ENCODE data around the gene DPYD.

DPYD gene

GRCh38 chr1:97151651-97152050, 769.2 kb downstream of the DPYD start:
- Histone ChIP-seq H3K9me3 (ENCODE audit: control insufficient read depth, insufficient read depth, low read depth, low read length) (no peaks in the 10 kb centered on the region), H3K36me3 (ENCODE audit: control insufficient read depth, insufficient read depth, low read length) (no peaks in the 10 kb centered on the region), H3K4me1 (ENCODE audit: control insufficient read depth, insufficient read depth, low read length) (no peaks in the 10 kb centered on the region), H3K9ac (ENCODE audit: low read length) (no peak overlapping the region), H3K27me3 (ENCODE audit: control insufficient read depth, insufficient read depth, low read length) (no peaks in the 10 kb centered on the region), H3K27ac (ENCODE audit: low read depth, low read length) (no peak overlapping the region), H3K4me3 (ENCODE audit: low read depth, low read length) (no peak overlapping the region)

- Histone ChIP-seq H3K4me1 (ENCODE audit: control insufficient read depth, insufficient read depth, low read length) (no peaks in the 10 kb centered on the region), H3K27me3 (ENCODE audit: control insufficient read depth, insufficient read depth, low read length) (no peaks in the 10 kb centered on the region), H3K27ac (ENCODE audit: low read depth, low read length) (no peak overlapping the region), H3K36me3 (ENCODE audit: control insufficient read depth, insufficient read depth, low read length) (no peaks in the 10 kb centered on the region), H3K9me3 (ENCODE audit: control insufficient read depth, insufficient read depth, low read depth, low read length) (no peaks in the 10 kb centered on the region), H3K9ac (ENCODE audit: low read length) (no peak overlapping the region), H3K4me3 (ENCODE audit: low read depth, low read length) (no peak overlapping the region)
These were observed 775.4 kb downstream of the DPYD start for GRCh38 chr1:97145321-97145956.

- Histone ChIP-seq H3K9me3 (ENCODE audit: control insufficient read depth, insufficient read depth, low read depth, low read length) (no peaks in the 10 kb centered on the region), H3K36me3 (ENCODE audit: control insufficient read depth, insufficient read depth, low read length) (no peaks in the 10 kb centered on the region), H3K27me3 (ENCODE audit: control insufficient read depth, insufficient read depth, low read length) (no peaks in the 10 kb centered on the region), H3K4me3 (ENCODE audit: low read depth, low read length) (no peak overlapping the region), H3K4me1 (ENCODE audit: control insufficient read depth, insufficient read depth, low read length) (no peaks in the 10 kb centered on the region), H3K9ac (ENCODE audit: low read length) (no peak overlapping the region), H3K27ac (ENCODE audit: low read depth, low read length) (no peak overlapping the region)
These were observed 776.3 kb downstream of the DPYD start for GRCh38 chr1:97144527-97144926.

- no peak overlapping the region for H3K4me3 ChIP-seq (ENCODE audit: low read depth, low read length)
- H3K4me1 ChIP-seq (ENCODE audit: control insufficient read depth, insufficient read depth, low read length), result no peaks in the 10 kb centered on the region
- no peaks in the 10 kb centered on the region for H3K9me3 ChIP-seq (ENCODE audit: control insufficient read depth, insufficient read depth, low read depth, low read length)
- H3K9ac ChIP-seq (ENCODE audit: low read length), result no peak overlapping the region
- H3K27ac ChIP-seq (ENCODE audit: low read depth, low read length), result no peak overlapping the region
- H3K36me3 ChIP-seq (ENCODE audit: control insufficient read depth, insufficient read depth, low read length), result no peaks in the 10 kb centered on the region
- no peaks in the 10 kb centered on the region for H3K27me3 ChIP-seq (ENCODE audit: control insufficient read depth, insufficient read depth, low read length)
These were observed 777.5 kb downstream of the DPYD start for GRCh38 chr1:97143236-97143882.

- Histone ChIP-seq H3K4me3 (ENCODE audit: low read depth, low read length) (no peak overlapping the region), H3K27me3 (ENCODE audit: control insufficient read depth, insufficient read depth, low read length) (no peaks in the 10 kb centered on the region), H3K9me3 (ENCODE audit: control insufficient read depth, insufficient read depth, low read depth, low read length) (no peaks in the 10 kb centered on the region), H3K36me3 (ENCODE audit: control insufficient read depth, insufficient read depth, low read length) (no peaks in the 10 kb centered on the region), H3K27ac (ENCODE audit: low read depth, low read length) (no peak overlapping the region), H3K4me1 (ENCODE audit: control insufficient read depth, insufficient read depth, low read length) (peaks cover 5% of the 10 kb centered on the region; the same call in 1 of the 2 replicates), H3K9ac (ENCODE audit: low read length) (no peak overlapping the region)
These were observed 780.2 kb downstream of the DPYD start for GRCh38 chr1:97140611-97141010.

- Histone ChIP-seq H3K27ac (ENCODE audit: low read depth, low read length) (no peak overlapping the region), H3K9me3 (ENCODE audit: control insufficient read depth, insufficient read depth, low read depth, low read length) (no peaks in the 10 kb centered on the region), H3K9ac (ENCODE audit: low read length) (no peak overlapping the region), H3K4me1 (ENCODE audit: control insufficient read depth, insufficient read depth, low read length) (peaks cover 5% of the 10 kb centered on the region; the same call in 1 of the 2 replicates), H3K27me3 (ENCODE audit: control insufficient read depth, insufficient read depth, low read length) (no peaks in the 10 kb centered on the region), H3K36me3 (ENCODE audit: control insufficient read depth, insufficient read depth, low read length) (no peaks in the 10 kb centered on the region), H3K4me3 (ENCODE audit: low read depth, low read length) (no peak overlapping the region)
These were observed 781.3 kb downstream of the DPYD start for GRCh38 chr1:97139512-97139911.

DNA sequence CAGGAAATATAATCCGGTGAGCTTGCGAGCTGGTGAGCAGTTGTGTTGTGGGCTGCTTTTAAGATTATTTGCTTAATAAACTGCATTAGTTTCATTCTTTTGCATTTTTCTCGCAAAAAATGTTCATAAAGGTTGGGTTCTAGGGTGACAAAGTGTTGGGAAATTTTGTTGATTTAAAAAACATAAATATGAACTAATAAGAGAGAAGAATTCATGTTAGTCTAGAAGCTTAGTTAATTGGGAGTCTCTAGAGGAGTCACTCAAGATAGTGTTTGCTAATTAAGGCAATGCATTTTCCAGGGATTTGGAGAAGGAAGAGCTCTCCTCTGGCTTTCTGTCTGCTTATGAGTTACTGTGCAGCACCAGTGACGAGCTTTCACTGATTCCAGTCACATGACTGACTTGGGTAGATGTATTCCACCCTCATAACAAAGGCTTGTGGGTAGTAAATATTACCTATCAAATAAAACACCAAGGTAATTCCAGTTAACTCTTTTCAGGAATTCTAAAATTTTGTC, 782.3 kb downstream of the DPYD start:
- Histone ChIP-seq H3K9me3 (ENCODE audit: control insufficient read depth, insufficient read depth, low read depth, low read length) (no peaks in the 10 kb centered on the region), H3K27ac (ENCODE audit: low read depth, low read length) (no peak overlapping the region), H3K36me3 (ENCODE audit: control insufficient read depth, insufficient read depth, low read length) (no peaks in the 10 kb centered on the region), H3K27me3 (ENCODE audit: control insufficient read depth, insufficient read depth, low read length) (no peaks in the 10 kb centered on the region), H3K4me1 (ENCODE audit: control insufficient read depth, insufficient read depth, low read length) (peaks cover 5% of the 10 kb centered on the region; the same call in 1 of the 2 replicates), H3K4me3 (ENCODE audit: low read depth, low read length) (no peak overlapping the region), H3K9ac (ENCODE audit: low read length) (no peak overlapping the region)

GRCh38 chr1:97137862-97138514, 782.8 kb downstream of the DPYD start:
- no peak overlapping the region for H3K4me3 ChIP-seq (ENCODE audit: low read depth, low read length)
- H3K4me1 ChIP-seq (ENCODE audit: control insufficient read depth, insufficient read depth, low read length), result peaks cover 5% of the 10 kb centered on the region; the same call in 1 of the 2 replicates
- H3K9me3 ChIP-seq (ENCODE audit: control insufficient read depth, insufficient read depth, low read depth, low read length), result no peaks in the 10 kb centered on the region
- H3K36me3 ChIP-seq (ENCODE audit: control insufficient read depth, insufficient read depth, low read length), result no peaks in the 10 kb centered on the region
- no peak overlapping the region for H3K27ac ChIP-seq (ENCODE audit: low read depth, low read length)
- no peak overlapping the region for H3K9ac ChIP-seq (ENCODE audit: low read length)
- H3K27me3 ChIP-seq (ENCODE audit: control insufficient read depth, insufficient read depth, low read length), result no peaks in the 10 kb centered on the region

GRCh38 chr1:97136996-97137395, 783.8 kb downstream of the DPYD start:
- Histone ChIP-seq H3K4me3 (ENCODE audit: low read depth, low read length) (no peak overlapping the region), H3K4me1 (ENCODE audit: control insufficient read depth, insufficient read depth, low read length) (peaks cover 5% of the 10 kb centered on the region; the same call in 1 of the 2 replicates), H3K9ac (ENCODE audit: low read length) (no peak overlapping the region), H3K9me3 (ENCODE audit: control insufficient read depth, insufficient read depth, low read depth, low read length) (no peaks in the 10 kb centered on the region), H3K27ac (ENCODE audit: low read depth, low read length) (no peak overlapping the region), H3K36me3 (ENCODE audit: control insufficient read depth, insufficient read depth, low read length) (no peaks in the 10 kb centered on the region), H3K27me3 (ENCODE audit: control insufficient read depth, insufficient read depth, low read length) (no peaks in the 10 kb centered on the region)

DNA sequence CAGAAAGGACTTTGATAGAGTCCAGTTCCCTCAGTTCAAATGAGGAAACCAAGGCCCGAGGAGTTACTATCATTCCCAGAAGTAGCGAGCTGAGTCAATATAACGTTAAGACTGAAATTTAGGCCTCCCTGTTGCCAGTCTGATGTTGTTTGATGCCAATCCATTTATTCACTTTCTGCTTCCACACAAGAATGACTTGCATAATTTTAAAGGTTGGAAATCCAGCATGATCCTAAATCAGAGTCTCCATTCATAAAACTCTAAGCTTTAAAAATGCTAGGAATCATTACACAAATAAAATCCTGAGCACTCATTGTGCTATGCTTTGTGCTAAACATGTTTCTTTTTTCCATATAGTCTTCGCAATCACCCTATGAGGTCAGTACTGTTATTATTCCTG, 784.9 kb downstream of the DPYD start:
- Histone ChIP-seq H3K36me3 (ENCODE audit: control insufficient read depth, insufficient read depth, low read length) (no peaks in the 10 kb centered on the region), H3K27ac (ENCODE audit: low read depth, low read length) (no peak overlapping the region), H3K9ac (ENCODE audit: low read length) (no peak overlapping the region), H3K27me3 (ENCODE audit: control insufficient read depth, insufficient read depth, low read length) (no peaks in the 10 kb centered on the region), H3K9me3 (ENCODE audit: control insufficient read depth, insufficient read depth, low read depth, low read length) (no peaks in the 10 kb centered on the region), H3K4me1 (ENCODE audit: control insufficient read depth, insufficient read depth, low read length) (peaks cover 5% of the 10 kb centered on the region; the same call in 1 of the 2 replicates), H3K4me3 (ENCODE audit: low read depth, low read length) (no peak overlapping the region)

DNA sequence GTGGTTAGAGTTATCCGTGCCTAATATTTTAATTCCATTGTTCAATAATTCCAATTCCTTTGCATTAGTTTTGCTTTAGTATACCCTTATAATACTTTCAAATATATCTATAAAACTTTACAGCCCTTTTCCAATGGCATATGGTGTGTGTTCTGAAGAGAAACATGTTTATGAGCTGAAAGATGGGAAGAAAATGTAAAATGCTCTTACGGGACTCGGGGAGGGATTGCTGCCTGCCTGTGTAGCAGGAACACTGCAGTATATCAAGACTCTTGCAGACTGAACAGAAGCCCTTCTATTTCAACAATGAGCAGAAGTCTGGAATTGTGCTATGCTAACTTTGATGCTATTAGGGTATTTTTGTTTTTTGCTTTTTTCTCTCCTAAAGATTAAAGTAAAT, 792.4 kb downstream of the DPYD start:
- Histone ChIP-seq H3K9me3 (ENCODE audit: control insufficient read depth, insufficient read depth, low read depth, low read length) (no peaks in the 10 kb centered on the region), H3K36me3 (ENCODE audit: control insufficient read depth, insufficient read depth, low read length) (no peaks in the 10 kb centered on the region), H3K4me1 (ENCODE audit: control insufficient read depth, insufficient read depth, low read length) (no peaks in the 10 kb centered on the region; the same call in 1 of the 2 replicates), H3K27ac (ENCODE audit: low read depth, low read length) (no peak overlapping the region), H3K27me3 (ENCODE audit: control insufficient read depth, insufficient read depth, low read length) (no peaks in the 10 kb centered on the region), H3K4me3 (ENCODE audit: low read depth, low read length) (no peak overlapping the region), H3K9ac (ENCODE audit: low read length) (no peak overlapping the region)
